ENCODE data around the gene TRPT1.

TRPT1 gene

DNA sequence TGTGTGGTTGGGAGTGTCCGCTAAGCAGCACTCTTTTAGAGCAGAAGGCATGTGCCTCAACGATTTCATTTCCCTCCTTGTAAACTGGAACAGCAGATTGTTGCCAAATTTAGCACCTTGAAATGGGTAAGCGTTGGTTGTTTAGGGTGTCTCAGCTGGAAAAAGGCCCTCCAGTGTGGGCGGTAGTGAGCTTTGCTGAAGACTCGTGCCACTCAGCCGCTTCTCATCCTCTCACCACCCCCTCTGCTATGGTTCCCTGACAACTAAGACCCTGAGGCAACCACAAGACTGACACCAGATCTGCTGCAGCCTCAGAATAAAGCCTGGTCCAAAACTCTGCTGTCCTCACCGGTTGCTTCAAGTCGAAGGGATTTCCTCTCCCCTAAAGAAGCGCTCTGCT is 29.4 kb downstream of the TRPT1 start:
- H3K4me1 ChIP-seq (ENCODE audit: control insufficient read depth, insufficient read depth, low read length) = no peaks in the 10 kb centered on the region
- H3K4me3 ChIP-seq (ENCODE audit: low read depth, low read length) = no peak overlapping the region
- ChIA-PET CTCF (interaction anchor here (0.6 to 2.1 kb wide), 2 partner anchors 8 to 279 kb away, joined by 3 to 16 read pairs; no protein-coding TSS in a partner anchor), POLR2A (interaction anchor here (1.0 to 3.1 kb wide), 5 partner anchors 8 to 30 kb away, joined by 3 to 14 read pairs (median 3); partner anchors contain the start of genes NUDT22, STIP1 and TRPT1)
- peaks cover 45 to 93% of the 10 kb centered on the region in 2 experiments for H3K36me3 ChIP-seq (ENCODE audit: control insufficient read depth in 2 of 2, insufficient read depth in 1 of 2, low read length in 2 of 2)
- H3K27ac ChIP-seq (ENCODE audit: extremely low read depth, low read depth, low read length) = no peak overlapping the region
- H3K9me3 ChIP-seq (ENCODE audit: control insufficient read depth, insufficient read depth, low read depth, low read length) = no peaks in the 10 kb centered on the region
- TF ChIP-seq, protein P1, sequence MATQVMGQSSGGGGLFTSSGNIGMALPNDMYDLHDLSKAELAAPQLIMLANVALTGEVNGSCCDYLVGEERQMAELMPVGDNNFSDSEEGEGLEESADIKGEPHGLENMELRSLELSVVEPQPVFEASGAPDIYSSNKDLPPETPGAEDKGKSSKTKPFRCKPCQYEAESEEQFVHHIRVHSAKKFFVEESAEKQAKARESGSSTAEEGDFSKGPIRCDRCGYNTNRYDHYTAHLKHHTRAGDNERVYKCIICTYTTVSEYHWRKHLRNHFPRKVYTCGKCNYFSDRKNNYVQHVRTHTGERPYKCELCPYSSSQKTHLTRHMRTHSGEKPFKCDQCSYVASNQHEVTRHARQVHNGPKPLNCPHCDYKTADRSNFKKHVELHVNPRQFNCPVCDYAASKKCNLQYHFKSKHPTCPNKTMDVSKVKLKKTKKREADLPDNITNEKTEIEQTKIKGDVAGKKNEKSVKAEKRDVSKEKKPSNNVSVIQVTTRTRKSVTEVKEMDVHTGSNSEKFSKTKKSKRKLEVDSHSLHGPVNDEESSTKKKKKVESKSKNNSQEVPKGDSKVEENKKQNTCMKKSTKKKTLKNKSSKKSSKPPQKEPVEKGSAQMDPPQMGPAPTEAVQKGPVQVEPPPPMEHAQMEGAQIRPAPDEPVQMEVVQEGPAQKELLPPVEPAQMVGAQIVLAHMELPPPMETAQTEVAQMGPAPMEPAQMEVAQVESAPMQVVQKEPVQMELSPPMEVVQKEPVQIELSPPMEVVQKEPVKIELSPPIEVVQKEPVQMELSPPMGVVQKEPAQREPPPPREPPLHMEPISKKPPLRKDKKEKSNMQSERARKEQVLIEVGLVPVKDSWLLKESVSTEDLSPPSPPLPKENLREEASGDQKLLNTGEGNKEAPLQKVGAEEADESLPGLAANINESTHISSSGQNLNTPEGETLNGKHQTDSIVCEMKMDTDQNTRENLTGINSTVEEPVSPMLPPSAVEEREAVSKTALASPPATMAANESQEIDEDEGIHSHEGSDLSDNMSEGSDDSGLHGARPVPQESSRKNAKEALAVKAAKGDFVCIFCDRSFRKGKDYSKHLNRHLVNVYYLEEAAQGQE (tag by site-specific recombination; IDR thresholded peaks at IDR 0.05) = no peak
- TF ChIP-seq, protein P2, sequence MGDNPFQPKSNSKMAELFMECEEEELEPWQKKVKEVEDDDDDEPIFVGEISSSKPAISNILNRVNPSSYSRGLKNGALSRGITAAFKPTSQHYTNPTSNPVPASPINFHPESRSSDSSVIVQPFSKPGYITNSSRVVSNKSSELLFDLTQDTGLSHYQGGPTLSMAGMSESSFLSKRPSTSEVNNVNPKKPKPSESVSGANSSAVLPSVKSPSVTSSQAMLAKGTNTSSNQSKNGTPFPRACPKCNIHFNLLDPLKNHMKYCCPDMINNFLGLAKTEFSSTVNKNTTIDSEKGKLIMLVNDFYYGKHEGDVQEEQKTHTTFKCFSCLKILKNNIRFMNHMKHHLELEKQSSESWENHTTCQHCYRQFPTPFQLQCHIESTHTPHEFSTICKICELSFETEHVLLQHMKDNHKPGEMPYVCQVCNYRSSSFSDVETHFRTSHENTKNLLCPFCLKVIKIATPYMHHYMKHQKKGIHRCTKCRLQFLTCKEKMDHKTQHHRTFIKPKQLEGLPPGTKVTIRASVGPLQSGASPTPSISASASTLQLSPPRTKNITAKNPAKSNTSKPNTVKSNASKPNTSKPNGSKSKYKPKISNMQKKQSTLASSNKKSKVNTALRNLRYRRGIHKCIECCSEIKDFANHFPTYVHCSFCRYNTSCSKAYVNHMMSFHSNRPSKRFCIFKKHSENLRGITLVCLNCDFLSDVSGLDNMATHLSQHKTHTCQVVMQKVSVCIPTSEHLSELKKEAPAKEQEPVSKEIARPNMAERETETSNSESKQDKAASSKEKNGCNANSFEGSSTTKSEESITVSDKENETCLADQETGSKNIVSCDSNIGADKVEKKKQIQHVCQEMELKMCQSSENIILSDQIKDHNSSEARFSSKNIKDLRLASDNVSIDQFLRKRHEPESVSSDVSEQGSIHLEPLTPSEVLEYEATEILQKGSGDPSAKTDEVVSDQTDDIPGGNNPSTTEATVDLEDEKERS (tag by site-specific recombination; IDR thresholded peaks at IDR 0.05) = no peak
- TF ChIP-seq HOXD13 (CRISPR knock-in tag; IDR thresholded peaks at IDR 0.05; ENCODE audit: borderline replicate concordance) (no peak), REPIN1 (tag by site-specific recombination; IDR thresholded peaks at IDR 0.05; ENCODE audit: low read depth) (no peak), ZNF211 (tag by site-specific recombination; IDR thresholded peaks at IDR 0.05; ENCODE audit: low read depth) (no peak), ZNF341 (tag by site-specific recombination; IDR thresholded peaks at IDR 0.05; ENCODE audit: low read depth) (no peak)

DNA sequence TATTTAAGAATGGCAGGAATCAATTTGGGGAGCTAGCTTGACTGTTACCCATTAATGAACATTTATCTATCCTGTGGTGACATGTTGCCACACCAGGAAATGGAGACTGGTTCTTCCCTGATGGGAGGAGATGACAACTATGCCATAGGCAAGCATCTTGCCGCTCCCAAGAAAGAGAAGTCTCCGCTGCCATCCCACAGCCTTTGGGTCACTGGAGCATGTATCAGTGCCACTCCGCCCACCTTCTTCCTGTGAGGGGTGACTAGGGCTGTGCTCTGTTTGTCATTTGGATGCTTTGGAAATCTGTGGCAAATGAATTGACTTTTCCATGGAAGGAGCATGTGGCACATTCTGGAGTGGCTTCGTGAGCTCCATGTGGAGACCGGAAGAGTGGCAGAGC is 33.6 kb downstream of the TRPT1 start:
- ChIA-PET POLR2A (no interaction called here), CTCF (interaction anchor here (0.9 to 1.4 kb wide), 3 partner anchors 12 to 164 kb away, joined by 3 to 4 read pairs (median 4); partner anchors contain the start of gene PLCB3)
- Histone ChIP-seq H3K4me3 (ENCODE audit: low read depth, low read length) (no peak overlapping the region), H3K9me3 (ENCODE audit: control insufficient read depth, insufficient read depth, low read depth, low read length) (no peaks in the 10 kb centered on the region), H3K27ac (ENCODE audit: extremely low read depth, low read depth, low read length) (no peak overlapping the region), H3K4me1 (ENCODE audit: control insufficient read depth, insufficient read depth, low read length) (peaks cover 3% of the 10 kb centered on the region; the same call in 1 of the 2 replicates), H3K36me3 (ENCODE audit: control insufficient read depth in 2 of 2, insufficient read depth in 1 of 2, low read length in 2 of 2) (peaks cover 29 to 80% of the 10 kb centered on the region in 2 experiments)
- no peak for TF ChIP-seq ZNF660 (tag by site-specific recombination; IDR thresholded peaks at IDR 0.05)

GRCh38 chr11:64186492-64187165 is 39.4 kb downstream of the TRPT1 start:
- Histone ChIP-seq H3K4me1 (ENCODE audit: control insufficient read depth, insufficient read depth, low read length) (peaks cover 3% of the 10 kb centered on the region; the same call in 1 of the 2 replicates), H3K36me3 (ENCODE audit: control insufficient read depth in 2 of 2, insufficient read depth in 1 of 2, low read length in 2 of 2) (peaks cover 4 to 25% of the 10 kb centered on the region in 2 experiments; a peak in 2 of 3 replicates), H3K9me3 (ENCODE audit: control insufficient read depth, insufficient read depth, low read depth, low read length) (no peaks in the 10 kb centered on the region), H3K27ac (ENCODE audit: extremely low read depth, low read depth, low read length) (no peak overlapping the region; the same call in 1 of the 2 replicates), H3K4me3 (ENCODE audit: low read depth, low read length) (no peak overlapping the region)
- ChIA-PET CTCF (interaction anchor here (0.6 to 4.0 kb wide), 6 partner anchors 18 to 324 kb away, joined by 3 to 31 read pairs (median 4); partner anchors contain the start of gene FERMT3), POLR2A (interaction anchor here (0.5 to 3.0 kb wide), 17 partner anchors 10 to 1613 kb away, joined by 4 to 32 read pairs (median 11); partner anchors contain the start of genes BAD, EEF1G, FERMT3 and GPR137)
- TF ChIP-seq ZBTB21 (tag by site-specific recombination; IDR thresholded peaks at IDR 0.05) (no peak), ZNF830 (tag by site-specific recombination; IDR thresholded peaks at IDR 0.05; ENCODE audit: low read depth) (no peak), YY2 (tag by site-specific recombination; IDR thresholded peaks at IDR 0.05) (no peak), ZNF747 (tag by site-specific recombination; IDR thresholded peaks at IDR 0.05) (no peak), ZNF544 (tag by site-specific recombination; IDR thresholded peaks at IDR 0.05) (no peak), ZNF558 (tag by site-specific recombination; IDR thresholded peaks at IDR 0.05) (no peak), SP2 (tag by site-specific recombination; IDR thresholded peaks at IDR 0.05) (no peak), ZNF335 (tag by site-specific recombination; conservative IDR thresholded peaks at IDR 0.05) (no peak), ZNF529 (tag by site-specific recombination; IDR thresholded peaks at IDR 0.05; ENCODE audit: insufficient replicate concordance) (no peak), GLI4 (tag by site-specific recombination; IDR thresholded peaks at IDR 0.05) (no peak), ZNF112 (tag by site-specific recombination; IDR thresholded peaks at IDR 0.05) (no peak), ZFHX2 (tag by site-specific recombination; conservative IDR thresholded peaks at IDR 0.05) (no peak), TRIM28 (IDR thresholded peaks at IDR 0.05; ENCODE audit: borderline replicate concordance, low read length) (no peak), ZNF610 (tag by site-specific recombination; IDR thresholded peaks at IDR 0.05; ENCODE audit: borderline replicate concordance) (no peak), ZNF24 (tag by site-specific recombination; IDR thresholded peaks at IDR 0.05) (no peak), ZBTB26 (tag by site-specific recombination; optimal IDR thresholded peaks at IDR 0.05) (no peak), ZNF501 (tag by site-specific recombination; IDR thresholded peaks at IDR 0.05) (no peak)

All from HEK293 (cell line).